Tibial artery (tissue), 4 donors: ENCODE data around the gene PRICKLE4.

Source experiments
- DNase-seq, 2 donors: peaks; one replicate each; pipeline ENCODE4 v3.0.0-alpha.2; 2019
- H3K27ac ChIP-seq, 2 donors: fragments of 200-600 bp; sonication (generic) in 1 of 2; 1 replicate in 1 of 2; 2 replicates in 1 of 2; pipeline ENCODE4 v1.5.1; 2018 to 2019; ENCODE audit warnings: mild to moderate bottlenecking in 1 of 2
- H3K27me3 ChIP-seq, 2 donors: fragments of 200-600 bp; sonication (generic) in 1 of 2; one replicate each; pipeline versions ENCODE4 v1.5.1 to v1.6.0; 2016 to 2019
- H3K36me3 ChIP-seq, 3 donors: fragments of 200-600 bp; sonication (generic) in 2 of 3; one replicate each; pipeline ENCODE4 v1.5.1; 2016 to 2019; ENCODE audit warnings: mild to moderate bottlenecking in 2 of 3
- H3K4me1 ChIP-seq, 4 donors: fragments of 200-600 bp; sonication (generic) in 2 of 4; 1 replicate in 3 of 4; 2 replicates in 1 of 4; pipeline ENCODE4 v1.5.1; 2016 to 2019
- H3K4me3 ChIP-seq, 2 donors: fragments of 200-600 bp; sonication (generic) in 1 of 2; 1 replicate in 1 of 2; 2 replicates in 1 of 2; pipeline ENCODE4 v1.5.1; 2018 to 2019; ENCODE audit warnings: mild to moderate bottlenecking in 2 of 2
- H3K9me3 ChIP-seq, 3 donors: fragments of 200-600 bp; sonication (generic) in 1 of 3; one replicate each; pipeline ENCODE4 v1.5.1; 2016 to 2019
- CTCF ChIP-seq, 2 experiments: fragments of 200-600 bp in 1 of 2; fragments of 450-650 bp in 1 of 2; IDR thresholded peaks; one replicate each; pipeline ENCODE4 v1.5.1; 2017 to 2019; ENCODE audit warnings: antibody characterized with exemption in 2 of 2, mild to moderate bottlenecking in 1 of 2, moderate library complexity in 1 of 2
- intact Hi-C: fragments of 100-400 bp; cut with DNase I; formaldehyde crosslinking; loops from one replicate; pipeline ENCODE4 v1.15.0; 2023; ENCODE audit warnings: low total_unique reads

PRICKLE4 gene

GRCh38 chr6:41814629-41815028 lies 34.0 kb downstream of the PRICKLE4 start:
- H3K27me3 ChIP-seq = no peaks in the 10 kb centered on the region
- no peak overlapping the region for H3K4me3 ChIP-seq
- H3K27ac ChIP-seq = no peak overlapping the region
- H3K36me3 ChIP-seq = no peaks in the 10 kb centered on the region
- DNase-seq = no peak
- TF ChIP-seq CTCF (IDR thresholded peaks at IDR 0.05) = no peak
- H3K9me3 ChIP-seq = no peaks in the 10 kb centered on the region
- intact Hi-C loops = no loop called here
- H3K4me1 ChIP-seq = no peaks in the 10 kb centered on the region

- Histone ChIP-seq H3K9me3 (no peaks in the 10 kb centered on the region), H3K4me3 (no peak overlapping the region), H3K36me3 (no peaks in the 10 kb centered on the region), H3K27ac (no peak overlapping the region), H3K27me3 (no peaks in the 10 kb centered on the region), H3K4me1 (no peaks in the 10 kb centered on the region)
- TF ChIP-seq CTCF (IDR thresholded peaks at IDR 0.05) = no peak
- DNase-seq = no peak
- intact Hi-C loops = no loop called here
Measured at GRCh38 chr6:41815587-41815986, 35.0 kb downstream of the PRICKLE4 start.

- no peak overlapping the region for H3K4me3 ChIP-seq
- intact Hi-C loops = no loop called here
- TF ChIP-seq CTCF (IDR thresholded peaks at IDR 0.05) = no peak
- H3K4me1 ChIP-seq = no peaks in the 10 kb centered on the region
- no peak for DNase-seq
- no peaks in the 10 kb centered on the region for H3K36me3 ChIP-seq
- no peaks in the 10 kb centered on the region for H3K27me3 ChIP-seq
- no peak overlapping the region for H3K27ac ChIP-seq
- no peaks in the 10 kb centered on the region for H3K9me3 ChIP-seq
Measured at GRCh38 chr6:41818271-41819054, 37.9 kb downstream of the PRICKLE4 start.

GRCh38 chr6:41821266-41821665 lies 40.7 kb downstream of the PRICKLE4 start:
- DNase-seq = no peak
- H3K9me3 ChIP-seq = no peaks in the 10 kb centered on the region
- H3K27ac ChIP-seq = no peak overlapping the region
- TF ChIP-seq CTCF (IDR thresholded peaks at IDR 0.05) = no peak
- H3K4me3 ChIP-seq = no peak overlapping the region
- H3K36me3 ChIP-seq = no peaks in the 10 kb centered on the region
- intact Hi-C loops = no loop called here
- no peaks in the 10 kb centered on the region for H3K27me3 ChIP-seq
- no peaks in the 10 kb centered on the region for H3K4me1 ChIP-seq

- intact Hi-C loops = no loop called here
- H3K36me3 ChIP-seq = no peaks in the 10 kb centered on the region
Measured at GRCh38 chr6:41822021-41822420, 41.4 kb downstream of the PRICKLE4 start.

More at GRCh38 chr6:41822021-41822420, 41.4 kb downstream of the PRICKLE4 start:
- no peak for DNase-seq
- Histone ChIP-seq H3K4me3 (no peak overlapping the region), H3K27ac (no peak overlapping the region), H3K4me1 (no peaks in the 10 kb centered on the region), H3K9me3 (no peaks in the 10 kb centered on the region), H3K27me3 (no peaks in the 10 kb centered on the region)
- TF ChIP-seq CTCF (IDR thresholded peaks at IDR 0.05) = no peak
